GM23338 (cell line): Measurements from ENCODE around the gene YPEL3. TPM values are rescaled to one million over a fixed set of nuclear protein-coding genes. Genes with fewer than 3 reads are reported as not detected.

Source experiments
- ATAC-seq: fragments of 200-7000 bp; cut with Tn5 transposase; 3 replicates; pipeline ENCODE4 v1.9.1; 2020
- DNase-seq: peaks from one replicate; pipeline ENCODE4 v3.0.0-alpha.2; 2015; ENCODE audit warnings: low spot score
- H2AFZ ChIP-seq: fragments of 200-600 bp; sonication (generic); 2 replicates; pipeline ENCODE4 v1.8.0; 2016; ENCODE audit warnings: antibody characterized with exemption, mild to moderate bottlenecking, moderate library complexity
- H3F3A ChIP-seq: fragments of 200-600 bp; sonication (generic); replicated peaks from 2 replicates; pipeline ENCODE4 v1.8.0; 2017; ENCODE audit warnings: antibody characterized with exemption, mixed run types, low read depth
- H3K27ac ChIP-seq: fragments of 200-600 bp; sonication (generic); 2 replicates; pipeline ENCODE4 v1.6.1; 2016; ENCODE audit warnings: low read depth
- H3K27me3 ChIP-seq: fragments of 200-600 bp; sonication (generic); 2 replicates; pipeline ENCODE4 v1.8.0; 2016; ENCODE audit warnings: mild to moderate bottlenecking, mixed run types, moderate library complexity; ENCODE audit not compliant: insufficient read depth
- H3K36me3 ChIP-seq: fragments of 200-600 bp; sonication (generic); 2 replicates; pipeline ENCODE4 v1.8.0; 2016; ENCODE audit warnings: mild to moderate bottlenecking; ENCODE audit not compliant: insufficient read depth
- H3K4me1 ChIP-seq: fragments of 200-600 bp; sonication (generic); 2 replicates; pipeline ENCODE4 v1.8.0; 2016; ENCODE audit warnings: mild to moderate bottlenecking, moderate library complexity; ENCODE audit not compliant: insufficient read depth
- H3K4me2 ChIP-seq: fragments of 200-600 bp; sonication (generic); 2 replicates; pipeline ENCODE4 v1.7.1; 2017; ENCODE audit warnings: mixed run types
- H3K4me3 ChIP-seq: fragments of 200-600 bp; sonication (generic); 2 replicates; pipeline ENCODE4 v1.6.1; 2016; ENCODE audit warnings: mixed run types
- H3K79me2 ChIP-seq: fragments of 200-600 bp; sonication (generic); replicated peaks from 2 replicates; pipeline ENCODE4 v1.8.0; 2017; ENCODE audit warnings: mild to moderate bottlenecking; ENCODE audit not compliant: insufficient read depth
- H3K9me2 ChIP-seq: fragments of 200-600 bp; sonication (generic); 2 replicates; pipeline ENCODE4 v1.8.0; 2017; ENCODE audit not compliant: insufficient read depth
- H4K20me1 ChIP-seq: fragments of 200-600 bp; sonication (generic); replicated peaks from 2 replicates; pipeline ENCODE4 v1.8.0; 2017; ENCODE audit warnings: mild to moderate bottlenecking; ENCODE audit not compliant: insufficient read depth
- H3K27ac Mint-ChIP-seq: 2 replicates; pipeline ENCODE4 v1.8.0; 2020; ENCODE audit warnings: inconsistent platforms, mild to moderate bottlenecking, moderate library complexity, mixed read lengths
- H3K27me3 Mint-ChIP-seq: 3 replicates; pipeline ENCODE4 v1.8.0; 2022; ENCODE audit warnings: low read depth, mild to moderate bottlenecking, moderate library complexity, mixed read lengths, inconsistent platforms; ENCODE audit not compliant: insufficient read depth, poor library complexity
- H3K36me3 Mint-ChIP-seq: 3 replicates; pipeline ENCODE4 v1.8.0; 2021; ENCODE audit warnings: low read depth, mild to moderate bottlenecking, inconsistent platforms, moderate library complexity, mixed read lengths
- H3K4me1 Mint-ChIP-seq: 3 replicates; pipeline ENCODE4 v1.8.0; 2020; ENCODE audit warnings: mild to moderate bottlenecking, inconsistent platforms, mixed read lengths
- H3K4me3 Mint-ChIP-seq: 3 replicates; pipeline ENCODE4 v1.8.0; 2021; ENCODE audit warnings: moderate library complexity, mild to moderate bottlenecking, inconsistent platforms, mixed read lengths
- H3K9me3 Mint-ChIP-seq: 3 replicates; pipeline ENCODE4 v1.8.0; 2020; ENCODE audit warnings: moderate library complexity, mild to moderate bottlenecking, inconsistent platforms, mixed read lengths
- CREB1 ChIP-seq: fragments of 250-450 bp; sonication (Bioruptor Pico); IDR thresholded peaks from 2 replicates; pipeline ENCODE4 v1.5.0; 2020; ENCODE audit warnings: low read depth, mild to moderate bottlenecking, moderate library complexity
- ETS1 ChIP-seq: IDR thresholded peaks from 2 replicates; pipeline ENCODE4 v1.6.1; 2016; ENCODE audit warnings: antibody characterized with exemption
- EZH2 ChIP-seq: fragments of 200-600 bp; sonication (generic); IDR thresholded peaks from one replicate; pipeline ENCODE4 v1.8.0; 2017; ENCODE audit warnings: antibody characterized with exemption, mild to moderate bottlenecking, low read depth; ENCODE audit not compliant: unreplicated experiment
- EZH2phosphoT487 ChIP-seq: fragments of 200-600 bp; sonication (generic); IDR thresholded peaks from one replicate; pipeline ENCODE4 v1.8.1; 2018; ENCODE audit warnings: antibody characterized with exemption; ENCODE audit not compliant: unreplicated experiment
- JUNB ChIP-seq: IDR thresholded peaks from one replicate; pipeline ENCODE4 v1.6.1; 2016; ENCODE audit warnings: antibody characterized with exemption; ENCODE audit not compliant: unreplicated experiment
- NANOG ChIP-seq: IDR thresholded peaks from 2 replicates; pipeline ENCODE4 v1.6.1; 2016; ENCODE audit warnings: antibody characterized with exemption, borderline replicate concordance
- POLR2AphosphoS5 ChIP-seq: IDR thresholded peaks from 2 replicates; pipeline ENCODE4 v1.6.1; 2016; ENCODE audit warnings: antibody characterized with exemption, low read depth
- ZNF114 ChIP-seq: fragments of 250-450 bp; sonication (Bioruptor Pico); IDR thresholded peaks from 2 replicates; pipeline ENCODE4 v1.5.0; 2020; ENCODE audit warnings: mild to moderate bottlenecking, moderate library complexity
- ZNF331 ChIP-seq: fragments of 250-450 bp; sonication (Bioruptor Pico); IDR thresholded peaks from 2 replicates; pipeline ENCODE4 v1.5.0; 2020; ENCODE audit warnings: low read depth, mild to moderate bottlenecking, moderate library complexity
- polyA plus RNA-seq: library from polyadenylated mRNA; unstranded; fragments of >200 nt; fragmentation: Nextera tagmentation; extraction: Ambion mirVana; gene quantifications from 2 replicates; pipeline ENCODE4 v1.2.1, GENCODE V29; 2016
- total RNA-seq: library from RNA; depleted of rRNA; stranded (reverse); fragments of >200 nt; shearing (Covaris generic); gene quantifications from 2 replicates; pipeline ENCODE4 v1.2.3, GENCODE V29; 2014
- TF ChIP-seq, protein P1 (sequence below): IDR thresholded peaks from one replicate; pipeline ENCODE4 v1.6.1; 2018; ENCODE audit warnings: antibody characterized with exemption; ENCODE audit not compliant: unreplicated experiment
- TF ChIP-seq, protein P2 (sequence below), 2 experiments: fragments of 200-600 bp in 1 of 2; sonication (generic) in 1 of 2; conservative IDR thresholded peaks; 2 replicates each; pipeline versions ENCODE4 v1.5.1 to v1.6.1; 2016 to 2017; ENCODE audit warnings: antibody characterized with exemption in 2 of 2, low read depth in 2 of 2, mild to moderate bottlenecking in 2 of 2, moderate library complexity in 1 of 2

The YPEL3 gene
- total and polyA plus RNA-seq, 2 experiments from 2014 or later, result 27.8 to 86.1 TPM

DNA sequence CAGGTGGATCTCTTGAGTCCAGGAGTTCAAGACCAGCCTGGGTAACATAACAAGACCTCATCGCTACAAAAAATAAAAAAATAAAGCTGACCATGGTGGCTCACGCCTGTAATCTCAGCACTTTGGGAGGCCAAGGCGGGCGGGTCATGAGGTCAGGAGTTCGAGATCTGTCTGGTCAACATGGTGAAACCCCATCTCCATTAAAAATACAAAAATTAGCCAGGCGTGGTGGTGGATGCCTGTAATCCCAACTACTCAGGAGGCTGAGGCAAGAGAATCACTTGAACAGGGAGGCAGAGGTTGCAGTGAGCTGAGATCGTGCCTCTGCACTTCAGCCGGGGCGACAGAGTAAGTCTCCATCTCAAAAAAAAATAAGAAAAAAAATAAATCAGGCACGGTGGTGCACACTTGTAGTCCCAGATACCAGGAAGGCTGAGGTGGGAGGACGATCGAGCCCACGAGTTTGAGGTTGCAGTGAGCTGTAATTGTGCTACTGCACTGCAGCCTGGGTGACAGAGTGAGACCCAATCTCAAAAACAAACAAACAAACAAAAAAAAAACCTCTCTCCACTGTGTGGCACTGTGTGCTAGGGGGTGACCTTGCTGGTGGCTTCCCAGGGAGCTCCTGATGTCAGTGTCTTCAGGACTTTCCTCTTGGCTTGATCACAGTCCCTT, 46.8 kb upstream of the YPEL3 start:
- Histone ChIP-seq H3K36me3 (no peaks in the 10 kb centered on the region), H3K27ac (no peak overlapping the region), H3K79me2 (no peaks in the 10 kb centered on the region), H3K4me1 (no peaks in the 10 kb centered on the region), H3K9me2 (no peaks in the 10 kb centered on the region), H4K20me1 (no peaks in the 10 kb centered on the region), H3K4me3 (no peak overlapping the region), H3K4me2 (no peak overlapping the region), H3F3A (no peaks in the 10 kb centered on the region), H3K27me3 (no peaks in the 10 kb centered on the region), H2AFZ (no peak overlapping the region)
- Mint-ChIP-seq H3K27ac (no peak overlapping the region), H3K4me1 (no peaks in the 10 kb centered on the region), H3K36me3 (no peaks in the 10 kb centered on the region), H3K4me3 (no peak overlapping the region), H3K9me3 (no peaks in the 10 kb centered on the region), H3K27me3 (peaks cover 1% of the 10 kb centered on the region)
- TF ChIP-seq, protein P1, sequence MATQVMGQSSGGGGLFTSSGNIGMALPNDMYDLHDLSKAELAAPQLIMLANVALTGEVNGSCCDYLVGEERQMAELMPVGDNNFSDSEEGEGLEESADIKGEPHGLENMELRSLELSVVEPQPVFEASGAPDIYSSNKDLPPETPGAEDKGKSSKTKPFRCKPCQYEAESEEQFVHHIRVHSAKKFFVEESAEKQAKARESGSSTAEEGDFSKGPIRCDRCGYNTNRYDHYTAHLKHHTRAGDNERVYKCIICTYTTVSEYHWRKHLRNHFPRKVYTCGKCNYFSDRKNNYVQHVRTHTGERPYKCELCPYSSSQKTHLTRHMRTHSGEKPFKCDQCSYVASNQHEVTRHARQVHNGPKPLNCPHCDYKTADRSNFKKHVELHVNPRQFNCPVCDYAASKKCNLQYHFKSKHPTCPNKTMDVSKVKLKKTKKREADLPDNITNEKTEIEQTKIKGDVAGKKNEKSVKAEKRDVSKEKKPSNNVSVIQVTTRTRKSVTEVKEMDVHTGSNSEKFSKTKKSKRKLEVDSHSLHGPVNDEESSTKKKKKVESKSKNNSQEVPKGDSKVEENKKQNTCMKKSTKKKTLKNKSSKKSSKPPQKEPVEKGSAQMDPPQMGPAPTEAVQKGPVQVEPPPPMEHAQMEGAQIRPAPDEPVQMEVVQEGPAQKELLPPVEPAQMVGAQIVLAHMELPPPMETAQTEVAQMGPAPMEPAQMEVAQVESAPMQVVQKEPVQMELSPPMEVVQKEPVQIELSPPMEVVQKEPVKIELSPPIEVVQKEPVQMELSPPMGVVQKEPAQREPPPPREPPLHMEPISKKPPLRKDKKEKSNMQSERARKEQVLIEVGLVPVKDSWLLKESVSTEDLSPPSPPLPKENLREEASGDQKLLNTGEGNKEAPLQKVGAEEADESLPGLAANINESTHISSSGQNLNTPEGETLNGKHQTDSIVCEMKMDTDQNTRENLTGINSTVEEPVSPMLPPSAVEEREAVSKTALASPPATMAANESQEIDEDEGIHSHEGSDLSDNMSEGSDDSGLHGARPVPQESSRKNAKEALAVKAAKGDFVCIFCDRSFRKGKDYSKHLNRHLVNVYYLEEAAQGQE, result no peak
- TF ChIP-seq, protein P2, sequence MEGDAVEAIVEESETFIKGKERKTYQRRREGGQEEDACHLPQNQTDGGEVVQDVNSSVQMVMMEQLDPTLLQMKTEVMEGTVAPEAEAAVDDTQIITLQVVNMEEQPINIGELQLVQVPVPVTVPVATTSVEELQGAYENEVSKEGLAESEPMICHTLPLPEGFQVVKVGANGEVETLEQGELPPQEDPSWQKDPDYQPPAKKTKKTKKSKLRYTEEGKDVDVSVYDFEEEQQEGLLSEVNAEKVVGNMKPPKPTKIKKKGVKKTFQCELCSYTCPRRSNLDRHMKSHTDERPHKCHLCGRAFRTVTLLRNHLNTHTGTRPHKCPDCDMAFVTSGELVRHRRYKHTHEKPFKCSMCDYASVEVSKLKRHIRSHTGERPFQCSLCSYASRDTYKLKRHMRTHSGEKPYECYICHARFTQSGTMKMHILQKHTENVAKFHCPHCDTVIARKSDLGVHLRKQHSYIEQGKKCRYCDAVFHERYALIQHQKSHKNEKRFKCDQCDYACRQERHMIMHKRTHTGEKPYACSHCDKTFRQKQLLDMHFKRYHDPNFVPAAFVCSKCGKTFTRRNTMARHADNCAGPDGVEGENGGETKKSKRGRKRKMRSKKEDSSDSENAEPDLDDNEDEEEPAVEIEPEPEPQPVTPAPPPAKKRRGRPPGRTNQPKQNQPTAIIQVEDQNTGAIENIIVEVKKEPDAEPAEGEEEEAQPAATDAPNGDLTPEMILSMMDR (conservative IDR thresholded peaks at IDR 0.05; ENCODE audit: low read depth in 2 of 2), result peak in 1 of 2 experiments; percentile 67; a peak in 3 of 4 replicates
- TF ChIP-seq ZNF331 (CRISPR knock-in tag) (no peak), JUNB (no peak), CREB1 (CRISPR knock-in tag) (no peak)
- DNase-seq (peak; percentile 50), ATAC-seq (peak; percentile 66)

GRCh38 chr16:30141750-30142149, 45.7 kb upstream of the YPEL3 start:
- Histone ChIP-seq H3K4me3 (no peak overlapping the region), H4K20me1 (no peaks in the 10 kb centered on the region), H3K4me2 (no peak overlapping the region), H2AFZ (no peak overlapping the region), H3K27ac (no peak overlapping the region), H3K27me3 (no peaks in the 10 kb centered on the region), H3K4me1 (no peaks in the 10 kb centered on the region), H3K79me2 (no peaks in the 10 kb centered on the region), H3K9me2 (no peaks in the 10 kb centered on the region), H3F3A (no peaks in the 10 kb centered on the region), H3K36me3 (no peaks in the 10 kb centered on the region)
- H3K27ac Mint-ChIP-seq, result no peak overlapping the region
- H3K4me1 Mint-ChIP-seq, result no peaks in the 10 kb centered on the region
- peaks cover 1% of the 10 kb centered on the region for H3K27me3 Mint-ChIP-seq
- ATAC-seq (no peak), DNase-seq (no peak)
- H3K4me3 Mint-ChIP-seq, result no peak overlapping the region
- H3K36me3 Mint-ChIP-seq, result no peaks in the 10 kb centered on the region
- H3K9me3 Mint-ChIP-seq, result no peaks in the 10 kb centered on the region
- no peak for TF ChIP-seq NANOG
- TF ChIP-seq, protein P2 (conservative IDR thresholded peaks at IDR 0.05; ENCODE audit: low read depth in 2 of 2), result no peak
- TF ChIP-seq ZNF114 (CRISPR knock-in tag), result no peak
- no peak for TF ChIP-seq EZH2
- TF ChIP-seq, protein P1, result no peak
- no peak for TF ChIP-seq ZNF331 (CRISPR knock-in tag)
- TF ChIP-seq ETS1, result no peak
- no peak for TF ChIP-seq CREB1 (CRISPR knock-in tag)
- TF ChIP-seq EZH2phosphoT487, result no peak
- no peak for TF ChIP-seq JUNB
- no peak for TF ChIP-seq POLR2AphosphoS5
